Measurements from ENCODE around the gene GARNL3.

DNA sequence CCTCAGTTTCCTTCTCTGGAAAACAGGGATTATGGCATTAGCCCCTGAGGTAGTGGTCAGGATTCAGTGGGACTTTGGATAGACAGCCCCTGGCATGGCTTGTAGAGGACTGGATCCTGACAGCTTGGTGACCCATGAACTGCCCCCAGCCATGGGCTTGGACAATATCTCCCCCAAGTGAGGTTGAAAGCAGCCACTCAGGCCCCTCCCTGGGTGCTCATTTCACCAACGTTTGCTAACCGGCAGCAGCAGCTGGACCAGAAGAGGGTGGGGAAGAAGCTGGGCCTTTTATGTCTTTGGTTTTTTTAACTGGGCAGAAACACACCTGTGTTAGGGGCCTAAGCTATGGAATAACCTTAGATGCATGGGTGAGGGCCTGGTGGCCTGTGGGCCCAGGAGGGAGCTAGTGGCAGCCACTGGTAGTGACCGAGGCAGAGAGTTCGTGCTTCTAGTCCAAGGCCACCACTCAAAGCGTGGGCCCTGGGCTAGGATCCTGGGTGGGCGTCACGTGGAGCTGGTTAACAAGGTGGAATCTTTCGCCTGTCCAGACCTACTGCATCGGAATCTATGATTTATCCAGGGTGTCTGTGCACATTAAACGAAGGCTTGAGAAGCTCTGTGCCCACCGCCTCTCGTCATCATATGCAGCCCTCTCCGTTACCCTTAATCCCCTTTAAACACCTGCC is 134.3 kb downstream of the GARNL3 start:
- TF ChIP-seq, protein P1, sequence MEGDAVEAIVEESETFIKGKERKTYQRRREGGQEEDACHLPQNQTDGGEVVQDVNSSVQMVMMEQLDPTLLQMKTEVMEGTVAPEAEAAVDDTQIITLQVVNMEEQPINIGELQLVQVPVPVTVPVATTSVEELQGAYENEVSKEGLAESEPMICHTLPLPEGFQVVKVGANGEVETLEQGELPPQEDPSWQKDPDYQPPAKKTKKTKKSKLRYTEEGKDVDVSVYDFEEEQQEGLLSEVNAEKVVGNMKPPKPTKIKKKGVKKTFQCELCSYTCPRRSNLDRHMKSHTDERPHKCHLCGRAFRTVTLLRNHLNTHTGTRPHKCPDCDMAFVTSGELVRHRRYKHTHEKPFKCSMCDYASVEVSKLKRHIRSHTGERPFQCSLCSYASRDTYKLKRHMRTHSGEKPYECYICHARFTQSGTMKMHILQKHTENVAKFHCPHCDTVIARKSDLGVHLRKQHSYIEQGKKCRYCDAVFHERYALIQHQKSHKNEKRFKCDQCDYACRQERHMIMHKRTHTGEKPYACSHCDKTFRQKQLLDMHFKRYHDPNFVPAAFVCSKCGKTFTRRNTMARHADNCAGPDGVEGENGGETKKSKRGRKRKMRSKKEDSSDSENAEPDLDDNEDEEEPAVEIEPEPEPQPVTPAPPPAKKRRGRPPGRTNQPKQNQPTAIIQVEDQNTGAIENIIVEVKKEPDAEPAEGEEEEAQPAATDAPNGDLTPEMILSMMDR (IDR thresholded peaks at IDR 0.05), result no peak
- TF ChIP-seq EZH2 (IDR thresholded peaks at IDR 0.05), result no peak
